HG03575 (cell line): ENCODE results near the gene N4BP2L1.
"Not testable (repeated sequence)": the region's sequence is repeated elsewhere in the genome, so short reads cannot be mapped to it uniquely, and the experiment has no call there.

ENCODE experiments used
- ATAC-seq: cut with Tn5 transposase; IDR thresholded peaks from one replicate; pipeline ENCODE4 v1.9.1; 2021; ENCODE audit not compliant: unreplicated experiment, insufficient number of reproducible peaks, low FRiP score; ENCODE audit errors: extremely low read depth

The N4BP2L1 gene

GRCh38 chr13:32408296-32409000 is 19.5 kb downstream of the N4BP2L1 start:
- ATAC-seq: no peak

- ATAC-seq: no peak
Observed at GRCh38 chr13:32407854-32408253, 20.1 kb downstream of the N4BP2L1 start.

GRCh38 chr13:32403108-32403507 is 24.8 kb downstream of the N4BP2L1 start:
- no peak for ATAC-seq

- ATAC-seq: no peak
Observed at GRCh38 chr13:32391101-32391619, 36.8 kb downstream of the N4BP2L1 start.

- ATAC-seq: no peak
Observed at GRCh38 chr13:32390484-32390883, 37.4 kb downstream of the N4BP2L1 start.

GRCh38 chr13:32390048-32390447 is 37.9 kb downstream of the N4BP2L1 start:
- peak; percentile 71 for ATAC-seq

GRCh38 chr13:32385410-32385809 is 42.5 kb downstream of the N4BP2L1 start:
- no peak for ATAC-seq

GRCh38 chr13:32384702-32385101 is 43.2 kb downstream of the N4BP2L1 start:
- ATAC-seq: no peak

GRCh38 chr13:32383836-32384618 is 43.9 kb downstream of the N4BP2L1 start:
- no peak for ATAC-seq

GRCh38 chr13:32381539-32381938 is 46.4 kb downstream of the N4BP2L1 start:
- no peak for ATAC-seq

- ATAC-seq: no peak
Observed at GRCh38 chr13:32378012-32378411, 49.9 kb downstream of the N4BP2L1 start.

- no peak for ATAC-seq
Observed at GRCh38 chr13:32376642-32377415, 51.1 kb downstream of the N4BP2L1 start.

GRCh38 chr13:32370805-32371204 is 57.1 kb downstream of the N4BP2L1 start:
- ATAC-seq: no peak

GRCh38 chr13:32362574-32362973 is 65.4 kb downstream of the N4BP2L1 start:
- no peak for ATAC-seq

- ATAC-seq: not testable (repeated sequence)
Observed at GRCh38 chr13:32355935-32356334, 72.0 kb downstream of the N4BP2L1 start.

GRCh38 chr13:32354040-32354439 is 73.9 kb downstream of the N4BP2L1 start:
- ATAC-seq: no peak

GRCh38 chr13:32350839-32351441 is 77.0 kb downstream of the N4BP2L1 start:
- ATAC-seq: not testable (repeated sequence)
